IMR-90 (cell line): Measurements from ENCODE around the gene RNF225. TPM values are rescaled to one million over a fixed set of nuclear protein-coding genes. Genes with fewer than 3 reads are reported as not detected.

ENCODE experiments used
- ATAC-seq: fragments of 200-7000 bp; cut with Tn5 transposase; 2 replicates; pipeline ENCODE4 v1.9.1; 2020; ENCODE audit warnings: low read depth, mild to moderate bottlenecking, moderate library complexity
- BruUV-seq: library from RNA; stranded (reverse); fragments of 400-500 nt; replicated peaks from 2 replicates; lab custom pipeline; 2021; lab: Mats Ljungman, UMichigan
- CTCF ChIA-PET: fragments of 300-600 bp; formaldehyde crosslinking; extraction: SDS; loops from one replicate; lab custom pipeline; 2021; ENCODE audit warnings: antibody characterized with exemption; lab: Yijun Ruan, JAX
- POLR2A ChIA-PET: fragments of 300-600 bp; sonication (Branson Sonifier 250); formaldehyde crosslinking; loops from one replicate; lab custom pipeline; 2022; ENCODE audit warnings: antibody characterized with exemption; ENCODE audit not compliant: unreplicated experiment; lab: Charles Lee
- DNase-seq: peaks from one replicate; pipeline ENCODE4 v3.0.0; 2013
- H2AFZ ChIP-seq: replicated peaks from 2 replicates; pipeline ENCODE3; 2013; ENCODE audit warnings: low read length, mild to moderate bottlenecking; ENCODE audit not compliant: poor library complexity
- H2AK5ac ChIP-seq: 2 replicates; pipeline ENCODE4 v1.6.1; 2013; ENCODE audit warnings: low read depth, low read length, inconsistent platforms
- H2AK9ac ChIP-seq: replicated peaks from 2 replicates; pipeline ENCODE3; 2013; ENCODE audit warnings: mild to moderate bottlenecking, low read depth, low read length, moderate library complexity; ENCODE audit not compliant: poor library complexity
- H2BK120ac ChIP-seq: 2 replicates; pipeline ENCODE4 v1.6.1; 2013; ENCODE audit warnings: low read depth, low read length, inconsistent platforms
- H2BK15ac ChIP-seq: 3 replicates; pipeline ENCODE4 v1.6.1; 2013; ENCODE audit warnings: low read depth, low read length, inconsistent platforms
- H2BK20ac ChIP-seq: 2 replicates; pipeline ENCODE4 v1.6.1; 2013; ENCODE audit warnings: low read depth, mild to moderate bottlenecking, inconsistent platforms, low read length, moderate library complexity
- H2BK5ac ChIP-seq: 2 replicates; pipeline ENCODE4 v1.6.1; 2013; ENCODE audit warnings: mild to moderate bottlenecking, low read depth, low read length, inconsistent platforms; ENCODE audit not compliant: poor library complexity, severe bottlenecking
- H3K14ac ChIP-seq: replicated peaks from 2 replicates; pipeline ENCODE4 v1.6.1; 2013; ENCODE audit warnings: low read depth, low read length, inconsistent platforms
- H3K18ac ChIP-seq: 2 replicates; pipeline ENCODE4 v1.6.1; 2013; ENCODE audit warnings: low read depth, low read length, control low read depth
- H3K23ac ChIP-seq: 2 replicates; pipeline ENCODE4 v1.6.1; 2013; ENCODE audit warnings: low read depth, low read length, inconsistent platforms
- H3K27ac ChIP-seq: 2 replicates; pipeline ENCODE4 v1.5.1; 2013; ENCODE audit warnings: mild to moderate bottlenecking, control low read depth, low read length; ENCODE audit not compliant: insufficient read depth
- H3K27me3 ChIP-seq: 2 replicates; pipeline ENCODE4 v1.6.1; 2013; ENCODE audit warnings: low read length; ENCODE audit not compliant: control insufficient read depth, insufficient read depth
- H3K36me3 ChIP-seq: 2 replicates; pipeline ENCODE4 v1.6.1; 2013; ENCODE audit warnings: low read length, mixed read lengths; ENCODE audit not compliant: control insufficient read depth, insufficient read depth
- H3K4ac ChIP-seq: 2 replicates; pipeline ENCODE4 v1.6.1; 2013; ENCODE audit warnings: low read depth, low read length, inconsistent platforms
- H3K4me1 ChIP-seq: 2 replicates; pipeline ENCODE4 v1.6.1; 2013; ENCODE audit warnings: low read length, mixed read lengths; ENCODE audit not compliant: control insufficient read depth, insufficient read depth
- H3K4me2 ChIP-seq: 2 replicates; pipeline ENCODE4 v1.6.1; 2013; ENCODE audit warnings: low read depth, mild to moderate bottlenecking, control low read depth, low read length, moderate library complexity
- H3K4me3 ChIP-seq: 2 replicates; pipeline ENCODE4 v1.5.1; 2013; ENCODE audit warnings: low read depth, mild to moderate bottlenecking, control low read depth, low read length, moderate library complexity; ENCODE audit not compliant: insufficient read depth
- H3K56ac ChIP-seq: 2 replicates; pipeline ENCODE4 v1.6.1; 2013; ENCODE audit warnings: low read length, inconsistent platforms; ENCODE audit not compliant: insufficient read depth; ENCODE audit errors: extremely low read depth
- H3K79me1 ChIP-seq, 2 experiments: 2 replicates each; pipeline ENCODE4 v1.6.1; 2013; ENCODE audit warnings: low read length in 2 of 2, inconsistent platforms in 1 of 2, low read depth in 1 of 2
- H3K9ac ChIP-seq: 2 replicates; pipeline ENCODE4 v1.6.1; 2013; ENCODE audit warnings: low read depth, low read length, control low read depth
- H3K9me1 ChIP-seq: 2 replicates; pipeline ENCODE4 v1.6.1; 2013; ENCODE audit warnings: low read length, inconsistent platforms; ENCODE audit not compliant: insufficient read depth
- H3K9me3 ChIP-seq: 2 replicates; pipeline ENCODE4 v1.6.1; 2013; ENCODE audit warnings: low read length; ENCODE audit not compliant: control insufficient read depth, insufficient read depth
- H4K20me1 ChIP-seq: 2 replicates; pipeline ENCODE4 v1.6.1; 2013; ENCODE audit warnings: low read length, inconsistent platforms; ENCODE audit not compliant: insufficient read depth
- H4K5ac ChIP-seq: 2 replicates; pipeline ENCODE4 v1.6.1; 2013; ENCODE audit warnings: mild to moderate bottlenecking, low read depth, low read length, control low read depth
- H4K8ac ChIP-seq, 2 experiments: 2 replicates each; pipeline ENCODE4 v1.6.1; 2013; ENCODE audit warnings: low read depth in 2 of 2, low read length in 2 of 2, control low read depth in 1 of 2, inconsistent platforms in 1 of 2
- H4K91ac ChIP-seq: 2 replicates; pipeline ENCODE4 v1.6.1; 2013; ENCODE audit warnings: low read depth, low read length, inconsistent platforms; ENCODE audit not compliant: insufficient read depth
- BHLHE40 ChIP-seq: fragments of 150-350 bp; IDR thresholded peaks from 2 replicates; pipeline ENCODE4 v1.6.1; 2016; ENCODE audit warnings: mild to moderate bottlenecking, low read depth, low read length
- CHD1 ChIP-seq: IDR thresholded peaks from 2 replicates; pipeline ENCODE4 v1.6.1; 2012; ENCODE audit warnings: low read depth, low read length, improper control_type of control experiment
- CTCF ChIP-seq: conservative IDR thresholded peaks from 2 replicates; pipeline ENCODE4 v1.5.1; 2012; ENCODE audit warnings: mild to moderate bottlenecking, low read depth, low read length, improper control_type of control experiment
- ELK1 ChIP-seq: fragments of 150-350 bp; IDR thresholded peaks from 2 replicates; pipeline ENCODE4 v1.6.1; 2016; ENCODE audit warnings: low read depth, mild to moderate bottlenecking, low read length, moderate library complexity, borderline replicate concordance
- FOS ChIP-seq: fragments of 150-350 bp; IDR thresholded peaks from 2 replicates; pipeline ENCODE4 v1.6.1; 2016; ENCODE audit warnings: low read depth, low read length
- MAFK ChIP-seq: IDR thresholded peaks from 2 replicates; pipeline ENCODE4 v1.6.1; 2012; ENCODE audit warnings: low read depth, low read length, improper control_type of control experiment
- MAZ ChIP-seq: IDR thresholded peaks from 2 replicates; pipeline ENCODE4 v1.6.1; 2012; ENCODE audit warnings: low read depth, mild to moderate bottlenecking, low read length, improper control_type of control experiment, moderate library complexity, borderline replicate concordance
- MXI1 ChIP-seq: IDR thresholded peaks from 2 replicates; pipeline ENCODE4 v1.6.1; 2012; ENCODE audit warnings: low read depth, mild to moderate bottlenecking, low read length, moderate library complexity, borderline replicate concordance
- NFE2L2 ChIP-seq: fragments of 150-350 bp; IDR thresholded peaks from 2 replicates; pipeline ENCODE4 v1.6.1; 2016; ENCODE audit warnings: low read depth, mild to moderate bottlenecking, low read length
- POLR2A ChIP-seq: IDR thresholded peaks from 2 replicates; pipeline ENCODE4 v1.6.1; 2012; ENCODE audit warnings: mild to moderate bottlenecking, low read depth, low read length
- RAD21 ChIP-seq: IDR thresholded peaks from 2 replicates; pipeline ENCODE4 v1.6.1; 2012; ENCODE audit warnings: low read length, improper control_type of control experiment
- RCOR1 ChIP-seq: IDR thresholded peaks from 2 replicates; pipeline ENCODE4 v1.6.1; 2012; ENCODE audit warnings: mild to moderate bottlenecking, low read length, improper control_type of control experiment; ENCODE audit not compliant: insufficient replicate concordance
- RFX5 ChIP-seq: IDR thresholded peaks from 2 replicates; pipeline ENCODE4 v1.8.0; 2012; ENCODE audit warnings: low read depth, mild to moderate bottlenecking, low read length, moderate library complexity
- SMC3 ChIP-seq: fragments of 150-350 bp; IDR thresholded peaks from 2 replicates; pipeline ENCODE4 v1.6.1; 2016; ENCODE audit warnings: low read depth, mild to moderate bottlenecking, antibody characterized with exemption, low read length, moderate library complexity
- WGBS, 2 experiments: methylation state at CpG; one replicate each; pipeline versions ENCODE4 v1.1.5 to v1.1.7; 2013; ENCODE audit warnings: missing lambda C conversion rate in 2 of 2; ENCODE audit not compliant: insufficient read length in 1 of 2; ENCODE audit errors: extremely low coverage in 2 of 2; 5-methylcytosine and 5-hydroxymethylcytosine counted together
- dilution Hi-C: fragments of 300-500 bp; cut with HindIII; formaldehyde crosslinking; loops from one replicate; pipeline ENCODE4 v1.14.3; 2018; ENCODE audit warnings: low sequenced_read_pairs; ENCODE audit not compliant: unreplicated experiment
- in situ Hi-C: fragments of 300-500 bp; cut with MboI; formaldehyde crosslinking; loops from 3 replicates; pipeline ENCODE4 v1.14.3; 2019; ENCODE audit warnings: low sequenced_read_pairs, inconsistent platforms, mixed read lengths
- intact Hi-C: fragments of 100-400 bp; cut with micrococcal nuclease; formaldehyde crosslinking; loops from 2 replicates; pipeline ENCODE4 v1.10.0; 2022
- polyA plus RNA-seq, 3 experiments: library from polyadenylated mRNA; depleted of rRNA; stranded (reverse); fragments of >200 nt; gene quantifications; 2 replicates each; pipeline ENCODE4 v1.2.3, GENCODE V29; 2012; ENCODE audit warnings: low replicate concordance in 1 of 3
- total RNA-seq: library from RNA; depleted of rRNA; stranded (reverse); fragments of >200 nt; gene quantifications from 2 replicates; pipeline ENCODE4 v1.2.3, GENCODE V29; 2012

RNF225 gene
- total and polyA plus RNA-seq, 2 of the 4 experiments (the other 2 are of a cell fraction) = 0.10 TPM; not detected in 1

- TF ChIP-seq RCOR1 = no peak
Measured at GRCh38 chr19:58353717-58354477, 41.6 kb upstream of the RNF225 start (continued).

- dilution Hi-C loops (no loop called here), in situ Hi-C loops (no loop called here), intact Hi-C loops (no loop called here)
- Histone ChIP-seq H3K4me2 (no peak overlapping the region), H3K14ac (no peak overlapping the region), H3K18ac (no peak overlapping the region), H2BK120ac (no peak overlapping the region), H3K27me3 (peaks cover 10% of the 10 kb centered on the region), H3K9me1 (peaks cover 4% of the 10 kb centered on the region; the same call in 1 of the 2 replicates), H3K36me3 (peaks cover 11% of the 10 kb centered on the region; the same call in 1 of the 2 replicates), H3K23ac (no peak overlapping the region), H3K27ac (no peak overlapping the region), H2AFZ (no peak overlapping the region), H2BK20ac (no peak overlapping the region), H2AK5ac (no peak overlapping the region), H2BK15ac (no peak overlapping the region), H3K9me3 (no peaks in the 10 kb centered on the region), H3K4ac (no peak overlapping the region), H2AK9ac (no peak overlapping the region), H3K79me1 (peaks cover 5 to 27% of the 10 kb centered on the region in 2 experiments; a peak in 3 of 4 replicates), H4K5ac (no peak overlapping the region), H4K20me1 (peaks cover 8% of the 10 kb centered on the region), H4K91ac (no peak overlapping the region), H4K8ac (no peak overlapping the region), H2BK5ac (no peak overlapping the region), H3K9ac (no peak overlapping the region), H3K56ac (no peak overlapping the region), H3K4me3 (no peak overlapping the region), H3K4me1 (peaks cover 9% of the 10 kb centered on the region; the same call in 1 of the 2 replicates)
- WGBS, 2 experiments = 90% methylated on average over 4 of the region's 6 CpGs; no CpG with 5 or more reads in 1 of the 2 experiments
- ChIA-PET CTCF (no interaction called here), POLR2A (no interaction called here)
- no TSS peak for BruUV-seq
- DNase-seq (no peak), ATAC-seq (no peak)
- TF ChIP-seq CHD1 = no peak
- TF ChIP-seq MXI1 = no peak
- no peak for TF ChIP-seq RAD21
- no peak for TF ChIP-seq RCOR1
- TF ChIP-seq ELK1 = no peak
- no peak for TF ChIP-seq NFE2L2
- no peak for TF ChIP-seq CTCF
- no peak for TF ChIP-seq MAZ
- no peak for TF ChIP-seq MAFK
- TF ChIP-seq RFX5 = no peak
- no peak for TF ChIP-seq SMC3
- no peak for TF ChIP-seq FOS
- no peak for TF ChIP-seq BHLHE40
- TF ChIP-seq POLR2A = no peak
Measured at GRCh38 chr19:58354478-58355030, 40.9 kb upstream of the RNF225 start.
